GM12878 (cell line): ENCODE measurements around the gene GATAD2B. TPM values are rescaled to one million over a fixed set of nuclear protein-coding genes. Genes with fewer than 3 reads are reported as not detected.

ENCODE experiments used
- ATAC-seq: fragments of 200-7000 bp; cut with Tn5 transposase; 3 replicates; pipeline ENCODE4 v1.9.1; 2020; ENCODE audit warnings: mild to moderate bottlenecking, moderate library complexity
- BruUV-seq: library from RNA; stranded (reverse); fragments of 400-500 nt; replicated peaks from 2 replicates; lab custom pipeline; 2021; lab: Mats Ljungman, UMichigan
- CTCF ChIA-PET: fragments of 300-600 bp; sonication (Branson Sonifier 250); formaldehyde crosslinking; extraction: SDS; loops from one replicate; lab custom pipeline; 2021; ENCODE audit warnings: inconsistent platforms; lab: Yijun Ruan, JAX
- POLR2A ChIA-PET: fragments of 350-600 bp; formaldehyde crosslinking; extraction: SDS; loops from one replicate; lab custom pipeline; 2021; ENCODE audit warnings: inconsistent platforms; lab: Charles Lee
- RAD21 ChIA-PET: fragments of 300-600 bp; sonication (Branson Sonifier 250); formaldehyde crosslinking; loops from one replicate; lab custom pipeline; 2023; ENCODE audit warnings: antibody characterized with exemption; ENCODE audit not compliant: unreplicated experiment; lab: Charles Lee
- SMC1A ChIA-PET: fragments of 300-600 bp; sonication (Branson Sonifier 250); formaldehyde crosslinking; loops from one replicate; lab custom pipeline; 2023; ENCODE audit not compliant: unreplicated experiment, uncharacterized antibody; lab: Charles Lee
- DNase-seq: peaks from one replicate; pipeline ENCODE4 v3.0.0-alpha.2; 2011; ENCODE audit warnings: low read depth, low spot score
- FAIRE-seq: peaks from 3 replicates; lab custom pipeline; 2011; peaks lifted over from hg19 to GRCh38; lab: Jason Lieb, UNC
- H2AFZ ChIP-seq: 2 replicates; pipeline ENCODE4 v1.6.0; 2011; ENCODE audit warnings: low read depth, low read length, control low read depth; ENCODE audit not compliant: control insufficient read depth
- H3K27ac ChIP-seq: 2 replicates; pipeline ENCODE4 v1.5.1; 2011; ENCODE audit warnings: control low read depth; ENCODE audit not compliant: control insufficient read depth, insufficient read depth
- H3K27me3 ChIP-seq, 2 experiments: replicated peaks in 1 of 2; 2 replicates each; pipeline versions ENCODE4 v1.6.0 to v1.6.1; 2011; ENCODE audit warnings: low read length in 1 of 2; ENCODE audit not compliant: control insufficient read depth in 2 of 2, insufficient read depth in 2 of 2
- H3K36me3 ChIP-seq, 2 experiments: 2 replicates each; pipeline ENCODE4 v1.5.1; 2011; ENCODE audit warnings: low read length in 1 of 2; ENCODE audit not compliant: control insufficient read depth in 2 of 2, insufficient read depth in 2 of 2
- H3K4me1 ChIP-seq: 2 replicates; pipeline ENCODE4 v1.6.1; 2011; ENCODE audit warnings: mild to moderate bottlenecking, low read length, moderate library complexity, mixed read lengths; ENCODE audit not compliant: control insufficient read depth, insufficient read depth
- H3K4me2 ChIP-seq: 2 replicates; pipeline ENCODE4 v1.6.0; 2011; ENCODE audit warnings: control low read depth; ENCODE audit not compliant: control insufficient read depth, insufficient read depth
- H3K4me3 ChIP-seq: fragments of 200-600 bp; sonication (generic); 2 replicates; pipeline ENCODE4 v1.5.1; 2016
- H3K79me2 ChIP-seq: 2 replicates; pipeline ENCODE4 v1.6.0; 2011; ENCODE audit warnings: low read length; ENCODE audit not compliant: control insufficient read depth, insufficient read depth
- H3K9ac ChIP-seq: 2 replicates; pipeline ENCODE4 v1.8.0; 2011; ENCODE audit warnings: low read length, control low read depth, mixed read lengths; ENCODE audit not compliant: control insufficient read depth, insufficient read depth
- H3K9me3 ChIP-seq: replicated peaks from 3 replicates; pipeline ENCODE4 v1.5.1; 2011; ENCODE audit warnings: mild to moderate bottlenecking, low read length; ENCODE audit not compliant: control insufficient read depth, insufficient read depth
- H4K20me1 ChIP-seq: 2 replicates; pipeline ENCODE4 v1.6.0; 2011; ENCODE audit not compliant: control insufficient read depth, insufficient read depth
- BCLAF1 ChIP-seq: fragments of 450-650 bp; IDR thresholded peaks from 2 replicates; pipeline ENCODE4 v1.6.1; 2017; ENCODE audit warnings: antibody characterized with exemption, mild to moderate bottlenecking, moderate library complexity
- CREB1 ChIP-seq: IDR thresholded peaks from 2 replicates; pipeline ENCODE4 v1.6.1; 2012; ENCODE audit warnings: low read depth, mild to moderate bottlenecking, inconsistent platforms
- FOXK2 ChIP-seq: fragments of 450-650 bp; IDR thresholded peaks from 2 replicates; pipeline ENCODE4 v1.6.1; 2017; ENCODE audit warnings: mild to moderate bottlenecking, moderate library complexity
- HCFC1 ChIP-seq: fragments of 150-350 bp; IDR thresholded peaks from 2 replicates; pipeline ENCODE4 v1.6.1; 2014; ENCODE audit warnings: low read length
- HDAC6 ChIP-seq: fragments of 200-600 bp; sonication (generic); IDR thresholded peaks from one replicate; pipeline ENCODE4 v1.8.0; 2017; ENCODE audit warnings: antibody characterized with exemption; ENCODE audit not compliant: unreplicated experiment
- HDGF ChIP-seq: fragments of 450-650 bp; IDR thresholded peaks from 2 replicates; pipeline ENCODE4 v1.6.1; 2016; ENCODE audit warnings: antibody characterized with exemption
- KDM1A ChIP-seq: fragments of 200-600 bp; sonication (generic); IDR thresholded peaks from 2 replicates; pipeline ENCODE4 v1.6.1; 2016; ENCODE audit warnings: borderline replicate concordance
- NBN ChIP-seq: fragments of 450-650 bp; IDR thresholded peaks from 2 replicates; pipeline ENCODE4 v1.6.1; 2016
- PML ChIP-seq: IDR thresholded peaks from 2 replicates; pipeline ENCODE4 v1.6.1; 2012; ENCODE audit warnings: low read length, inconsistent platforms
- POLR2AphosphoS5 ChIP-seq: IDR thresholded peaks from 2 replicates; pipeline ENCODE4 v1.6.1; 2011; ENCODE audit warnings: mild to moderate bottlenecking, low read length, inconsistent platforms
- POU2F2 ChIP-seq: IDR thresholded peaks from 3 replicates; pipeline ENCODE4 v1.6.1; 2011; ENCODE audit warnings: low read depth, mild to moderate bottlenecking, low read length, borderline replicate concordance
- RUNX3 ChIP-seq: IDR thresholded peaks from 2 replicates; pipeline ENCODE4 v1.6.1; 2012; ENCODE audit warnings: low read length, inconsistent platforms
- WRNIP1 ChIP-seq: IDR thresholded peaks from 2 replicates; pipeline ENCODE4 v1.6.1; 2011; ENCODE audit warnings: low read depth, low read length, improper control_type of control experiment, borderline replicate concordance
- YBX1 ChIP-seq: fragments of 450-650 bp; IDR thresholded peaks from 2 replicates; pipeline ENCODE4 v1.6.1; 2016; ENCODE audit warnings: antibody characterized with exemption
- WGBS: methylation state at CpG from one replicate; pipeline ENCODE4 v1.1.6; 2016; ENCODE audit warnings: low lambda C conversion rate; ENCODE audit not compliant: insufficient replicate concordance, insufficient coverage; ENCODE audit errors: missing lambda C conversion rate; 5-methylcytosine and 5-hydroxymethylcytosine counted together
- in situ Hi-C: fragments of 300-500 bp; cut with MboI; formaldehyde crosslinking; loops from 9 replicates; pipeline ENCODE4 v1.14.3; 2018; ENCODE audit warnings: mixed read lengths
- intact Hi-C: fragments of 100-400 bp; cut with micrococcal nuclease; formaldehyde crosslinking; loops from one replicate; pipeline ENCODE4 v1.14.2; 2022; ENCODE audit not compliant: unreplicated experiment
- polyA plus RNA-seq, 11 experiments: library from polyadenylated mRNA; depleted of rRNA in 4 of 11; unstranded in 6 of 11; stranded (reverse) in 5 of 11; fragments of >200 nt; fragmentation: Nextera tagmentation in 4 of 11; fragmentation: Illumina TruSeq in 1 of 11; extraction: Ambion mirVana in 4 of 11; extraction: Trizol in 1 of 11; gene quantifications; 1 replicate in 1 of 11; 2 replicates in 10 of 11; pipeline versions ENCODE4 v1.2.1 to v1.2.3, GENCODE V29; 2011 to 2016; ENCODE audit warnings: inconsistent platforms in 2 of 11, missing spikeins in 2 of 11, low read depth in 1 of 11
- total RNA-seq, 4 experiments: library from RNA; depleted of rRNA in 3 of 4; stranded (reverse); fragments of >200 nt in 3 of 4; fragmentation: Illumina TruSeq in 1 of 4; extraction: Trizol in 1 of 4; gene quantifications; 2 replicates each; pipeline versions ENCODE4 v1.2.1 to v1.2.3, GENCODE V29; 2013 to 2021
- TF ChIP-seq, protein P1 (sequence below): fragments of 450-650 bp; IDR thresholded peaks from 2 replicates; pipeline ENCODE4 v1.6.1; 2016; ENCODE audit warnings: mild to moderate bottlenecking
- TF ChIP-seq, protein P2 (sequence below): fragments of 150-350 bp; IDR thresholded peaks from 2 replicates; pipeline ENCODE4 v1.6.1; 2016; ENCODE audit warnings: low read depth, low read length

Gene GATAD2B
- total and polyA plus RNA-seq, 10 of the 15 experiments (the other 5 are each of a cell fraction or from before 2014, with no cell fraction given) = 2.4 to 63.1 (median 8.7) TPM

DNA sequence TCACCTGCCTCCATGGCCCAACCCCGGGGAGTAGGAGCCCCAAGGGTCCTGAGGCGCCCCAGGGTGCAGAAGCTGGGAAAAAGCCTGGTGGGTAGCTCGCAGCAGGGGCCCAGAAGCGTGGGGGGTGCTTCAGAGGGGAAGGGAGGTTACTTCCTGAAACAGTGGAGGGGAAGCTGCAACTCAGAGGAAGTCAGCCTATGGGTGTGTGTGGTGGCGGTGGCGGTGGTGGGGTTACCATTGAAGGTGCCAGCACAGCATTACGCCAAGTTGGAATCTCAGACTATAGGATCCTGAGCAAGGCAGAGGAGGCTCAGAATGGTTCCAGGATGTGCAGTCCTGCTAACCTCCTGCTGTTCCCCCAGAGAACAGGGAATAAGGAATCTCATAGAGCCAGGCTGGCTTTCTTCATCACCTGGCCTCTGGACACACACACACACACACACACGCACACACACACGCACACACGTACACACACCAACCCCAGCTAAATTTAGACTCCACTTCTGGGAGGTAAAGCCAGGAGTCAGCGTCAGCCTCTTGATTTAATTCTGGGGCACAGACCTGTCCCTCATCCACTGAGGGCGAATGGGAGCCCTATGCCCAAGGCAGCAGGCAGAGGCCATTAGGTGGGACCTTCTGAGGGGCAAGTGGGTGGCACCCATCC is 22.5 kb upstream of the GATAD2B start:
- Histone ChIP-seq H3K9ac (peak overlapping the region; percentile 99), H3K4me2 (peak overlapping the region; percentile 100), H2AFZ (peak overlapping the region; percentile 62), H3K27ac (peak overlapping the region; percentile 95), H3K4me1 (peaks cover 21% of the 10 kb centered on the region), H3K9me3 (no peaks in the 10 kb centered on the region), H3K4me3 (peak overlapping the region; percentile 100), H3K27me3 (no peaks in the 10 kb centered on the region), H4K20me1 (no peaks in the 10 kb centered on the region), H3K79me2 (peaks cover 28% of the 10 kb centered on the region), H3K36me3 (peaks cover 21 to 22% of the 10 kb centered on the region in 2 experiments; a peak in 3 of 4 replicates)
- DNase-seq = no peak
- no TSS peak for BruUV-seq
- RAD21 ChIA-PET = interaction anchor here (0.9 to 4.9 kb wide), 25 partner anchors 11 to 253 kb away, joined by 3 to 55 read pairs (median 5); partner anchors contain the start of genes CREB3L4, CRTC2, GATAD2B and JTB
- ATAC-seq = peak; percentile 70
- POLR2A ChIA-PET = interaction anchor here (0.9 to 5.3 kb wide), 14 partner anchors 9 to 311 kb away, joined by 3 to 83 read pairs (median 8); partner anchors contain the start of genes CHTOP, CREB3L4, GATAD2B and JTB
- intact Hi-C loops = loop anchor here (1.0 to 2.0 kb wide), 2 partner anchors 22 kb away; partner anchors contain the start of genes CREB3L4 and GATAD2B
- in situ Hi-C loops = no loop called here
- WGBS = under 1% methylated on average over 12 of the region's 12 CpGs
- SMC1A ChIA-PET = interaction anchor here (0.7 to 4.5 kb wide), 25 partner anchors 9 to 273 kb away, joined by 3 to 59 read pairs (median 5); partner anchors contain the start of genes CREB3L4, GATAD2B, JTB and RAB13
- FAIRE-seq = peak; percentile 98
- CTCF ChIA-PET = interaction anchor here (0.6 to 4.8 kb wide), 13 partner anchors 11 to 267 kb away, joined by 3 to 54 read pairs (median 8); partner anchors contain the start of genes CREB3L4, CRTC2, GATAD2B and NPR1
- TF ChIP-seq BCLAF1 (no peak), KDM1A (no peak), RUNX3 (peak; percentile 35; the same call in 1 of the 2 replicates), FOXK2 (no peak), CREB1 (no peak), WRNIP1 (0 out of 2 replicates have a peak, but pooled peaks have one; percentile 54), PML (peak; percentile 62; the same call in 1 of the 2 replicates), YBX1 (no peak), HDAC6 (no peak), HCFC1 (no peak), HDGF (peak; percentile 66; the same call in 1 of the 2 replicates), POLR2AphosphoS5 (no peak), POU2F2 (0 out of 3 replicates have a peak, but pooled peaks have one; percentile 53), NBN (peak; percentile 84; the same call in 1 of the 2 replicates)
- TF ChIP-seq, protein P1, sequence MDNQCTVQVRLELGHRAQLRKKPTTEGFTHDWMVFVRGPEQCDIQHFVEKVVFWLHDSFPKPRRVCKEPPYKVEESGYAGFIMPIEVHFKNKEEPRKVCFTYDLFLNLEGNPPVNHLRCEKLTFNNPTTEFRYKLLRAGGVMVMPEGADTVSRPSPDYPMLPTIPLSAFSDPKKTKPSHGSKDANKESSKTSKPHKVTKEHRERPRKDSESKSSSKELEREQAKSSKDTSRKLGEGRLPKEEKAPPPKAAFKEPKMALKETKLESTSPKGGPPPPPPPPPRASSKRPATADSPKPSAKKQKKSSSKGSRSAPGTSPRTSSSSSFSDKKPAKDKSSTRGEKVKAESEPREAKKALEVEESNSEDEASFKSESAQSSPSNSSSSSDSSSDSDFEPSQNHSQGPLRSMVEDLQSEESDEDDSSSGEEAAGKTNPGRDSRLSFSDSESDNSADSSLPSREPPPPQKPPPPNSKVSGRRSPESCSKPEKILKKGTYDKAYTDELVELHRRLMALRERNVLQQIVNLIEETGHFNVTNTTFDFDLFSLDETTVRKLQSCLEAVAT = peak; percentile 88
- TF ChIP-seq, protein P2, sequence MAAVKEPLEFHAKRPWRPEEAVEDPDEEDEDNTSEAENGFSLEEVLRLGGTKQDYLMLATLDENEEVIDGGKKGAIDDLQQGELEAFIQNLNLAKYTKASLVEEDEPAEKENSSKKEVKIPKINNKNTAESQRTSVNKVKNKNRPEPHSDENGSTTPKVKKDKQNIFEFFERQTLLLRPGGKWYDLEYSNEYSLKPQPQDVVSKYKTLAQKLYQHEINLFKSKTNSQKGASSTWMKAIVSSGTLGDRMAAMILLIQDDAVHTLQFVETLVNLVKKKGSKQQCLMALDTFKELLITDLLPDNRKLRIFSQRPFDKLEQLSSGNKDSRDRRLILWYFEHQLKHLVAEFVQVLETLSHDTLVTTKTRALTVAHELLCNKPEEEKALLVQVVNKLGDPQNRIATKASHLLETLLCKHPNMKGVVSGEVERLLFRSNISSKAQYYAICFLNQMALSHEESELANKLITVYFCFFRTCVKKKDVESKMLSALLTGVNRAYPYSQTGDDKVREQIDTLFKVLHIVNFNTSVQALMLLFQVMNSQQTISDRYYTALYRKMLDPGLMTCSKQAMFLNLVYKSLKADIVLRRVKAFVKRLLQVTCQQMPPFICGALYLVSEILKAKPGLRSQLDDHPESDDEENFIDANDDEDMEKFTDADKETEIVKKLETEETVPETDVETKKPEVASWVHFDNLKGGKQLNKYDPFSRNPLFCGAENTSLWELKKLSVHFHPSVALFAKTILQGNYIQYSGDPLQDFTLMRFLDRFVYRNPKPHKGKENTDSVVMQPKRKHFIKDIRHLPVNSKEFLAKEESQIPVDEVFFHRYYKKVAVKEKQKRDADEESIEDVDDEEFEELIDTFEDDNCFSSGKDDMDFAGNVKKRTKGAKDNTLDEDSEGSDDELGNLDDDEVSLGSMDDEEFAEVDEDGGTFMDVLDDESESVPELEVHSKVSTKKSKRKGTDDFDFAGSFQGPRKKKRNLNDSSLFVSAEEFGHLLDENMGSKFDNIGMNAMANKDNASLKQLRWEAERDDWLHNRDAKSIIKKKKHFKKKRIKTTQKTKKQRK = no peak
